ENCODE results near the gene KCNH1.

Gene KCNH1

DNA sequence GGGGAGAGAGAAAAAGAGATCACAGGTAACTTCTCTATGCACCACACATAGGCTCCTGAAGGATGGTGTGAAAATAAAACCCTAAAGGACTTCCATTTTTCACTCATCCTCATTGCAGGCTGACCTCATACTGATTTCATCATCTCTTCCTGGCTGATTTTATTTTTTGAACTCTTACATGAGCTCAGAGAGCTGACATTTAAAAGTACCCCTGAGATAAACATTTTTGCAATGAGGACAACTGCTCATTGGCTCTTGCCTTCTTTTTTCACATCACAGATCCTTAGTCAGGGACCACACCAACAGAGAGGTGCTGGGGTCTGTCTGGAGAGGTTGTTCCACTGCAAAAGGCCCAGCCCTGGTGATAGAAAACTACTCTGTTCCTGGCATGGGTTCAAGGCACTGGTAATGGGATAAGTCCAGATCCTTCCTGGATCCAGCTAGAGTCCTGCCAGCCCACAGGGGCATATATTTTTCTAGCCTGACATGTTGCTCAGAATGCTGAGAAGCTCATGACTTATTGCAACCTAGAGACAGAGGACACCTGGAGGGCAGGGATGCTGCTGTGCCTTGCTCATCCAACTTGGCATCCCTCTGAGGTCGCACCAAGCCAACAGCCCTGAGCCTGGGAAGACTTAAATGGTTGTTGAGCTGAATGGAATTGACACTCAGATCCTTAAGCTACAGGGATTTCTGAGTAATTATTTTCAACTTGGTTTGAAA is 445.3 kb downstream of the KCNH1 start:
- no peak for DNase-seq (ENCODE audit: low read depth)
- no peak overlapping the region for H3K4me3 ChIP-seq (ENCODE audit: low read length)
- TF ChIP-seq CTCF (IDR thresholded peaks at IDR 0.05; ENCODE audit: insufficient read depth, low read depth, low read length, missing control alignments): no peak

DNA sequence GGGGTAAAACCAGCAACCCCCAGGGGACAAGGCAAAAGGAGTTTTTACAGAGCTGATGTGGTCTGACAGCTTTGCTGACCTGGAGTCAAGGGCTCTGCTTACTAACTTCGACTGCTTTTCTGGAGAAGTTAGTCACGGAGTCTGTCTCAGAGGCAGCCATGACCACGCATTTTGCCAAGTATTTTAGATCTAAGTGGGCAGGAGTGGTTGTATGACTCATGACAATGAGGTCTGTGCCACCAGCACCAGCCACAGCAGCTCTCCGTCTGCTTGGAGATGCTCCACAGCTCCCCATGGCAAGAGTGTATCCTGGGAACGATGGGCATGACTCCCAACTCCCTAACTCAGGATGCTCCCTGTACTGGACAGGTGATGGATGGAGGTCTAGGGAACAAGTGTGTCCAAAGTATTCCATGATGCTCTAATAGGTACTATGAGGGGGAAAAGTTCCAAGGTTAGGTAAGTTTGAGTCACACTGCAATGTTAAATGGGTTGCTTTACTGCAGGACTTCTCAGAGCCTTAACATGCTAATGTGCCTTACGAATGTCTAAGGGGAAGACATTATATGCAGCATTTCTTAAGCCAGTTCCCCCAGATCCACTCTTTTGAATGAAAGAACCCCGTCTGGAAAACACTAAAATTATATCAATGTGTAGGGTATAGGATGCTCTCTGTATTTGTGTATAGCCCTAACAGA is 446.2 kb downstream of the KCNH1 start:
- no peak for DNase-seq (ENCODE audit: low read depth)

DNA sequence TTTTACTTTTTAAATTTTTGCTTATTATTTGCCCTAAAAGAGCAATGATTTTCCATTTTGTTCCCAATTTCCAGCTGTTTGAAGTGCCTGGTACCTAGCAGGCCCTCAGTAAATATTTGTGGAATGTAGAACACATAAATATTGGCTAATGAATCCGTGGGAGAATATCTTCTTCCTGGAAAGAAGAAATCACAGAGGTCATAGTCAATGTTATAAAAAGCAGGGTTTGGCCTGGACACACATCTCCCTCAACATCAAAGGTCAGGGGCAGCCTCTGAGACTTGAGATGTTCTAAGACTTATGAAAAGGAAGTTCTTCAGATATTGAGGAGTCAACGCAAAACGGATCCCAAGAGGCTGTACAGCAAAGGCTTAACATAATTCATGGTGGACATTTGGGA is 447.1 kb downstream of the KCNH1 start:
- no peak for TF ChIP-seq CTCF (IDR thresholded peaks at IDR 0.05; ENCODE audit: insufficient read depth, low read depth, low read length, missing control alignments)
- no peak for DNase-seq (ENCODE audit: low read depth)
- no peak overlapping the region for H3K4me3 ChIP-seq (ENCODE audit: low read length)

More for the DNA sequence above, 446.2 kb downstream of the KCNH1 start:
- no peak for TF ChIP-seq CTCF (IDR thresholded peaks at IDR 0.05; ENCODE audit: insufficient read depth, low read depth, low read length, missing control alignments)
- no peak overlapping the region for H3K4me3 ChIP-seq (ENCODE audit: low read length)

- DNase-seq (ENCODE audit: low read depth): no peak
- TF ChIP-seq CTCF (IDR thresholded peaks at IDR 0.05; ENCODE audit: insufficient read depth, low read depth, low read length, missing control alignments): no peak
- H3K4me3 ChIP-seq (ENCODE audit: low read length): no peak overlapping the region
These were observed 448.7 kb downstream of the KCNH1 start for GRCh38 chr1:210685295-210685650.

DNA sequence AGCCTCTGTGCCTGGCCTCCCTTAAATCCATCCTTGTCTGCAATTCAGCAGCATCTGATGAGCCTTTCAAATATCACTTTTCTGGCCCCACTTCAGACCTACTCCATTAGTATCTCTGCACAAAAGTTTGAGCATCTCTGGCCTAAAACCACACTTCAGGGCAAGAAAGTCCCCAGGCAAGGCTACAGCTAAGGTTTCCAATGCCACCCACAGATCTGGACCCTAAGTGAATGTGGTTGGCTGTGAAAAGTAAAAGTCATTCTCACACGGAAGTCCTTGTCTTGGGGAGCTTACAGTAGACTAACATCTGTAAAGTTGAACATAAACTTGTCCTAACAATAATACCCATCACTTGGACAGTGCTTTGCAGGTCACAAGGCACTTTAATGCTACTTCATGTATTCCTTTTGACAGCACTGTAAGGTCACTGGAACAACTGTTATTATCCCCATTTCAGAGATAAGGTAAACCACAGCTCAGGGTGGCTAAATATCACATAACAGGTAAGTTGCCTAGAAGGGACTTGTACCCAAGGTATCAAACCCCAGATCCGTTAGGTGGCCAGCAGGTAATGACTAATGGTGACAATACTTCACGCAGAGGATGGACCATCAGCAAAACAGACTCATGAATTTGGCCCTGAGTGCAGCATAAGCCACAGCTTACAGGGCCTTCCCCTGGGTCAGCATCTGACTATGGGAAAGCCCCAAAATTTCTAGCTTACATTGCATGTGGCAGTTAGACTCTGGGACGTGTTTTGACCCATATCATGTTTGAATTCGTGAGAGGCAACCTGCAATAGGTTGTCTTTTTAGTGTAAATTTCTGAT is 449.3 kb downstream of the KCNH1 start:
- no peak overlapping the region for H3K4me3 ChIP-seq (ENCODE audit: low read length)
- TF ChIP-seq CTCF (IDR thresholded peaks at IDR 0.05; ENCODE audit: insufficient read depth, low read depth, low read length, missing control alignments): no peak
- DNase-seq (ENCODE audit: low read depth): no peak

GRCh38 chr1:210683403-210684047 is 450.4 kb downstream of the KCNH1 start:
- TF ChIP-seq CTCF (IDR thresholded peaks at IDR 0.05; ENCODE audit: insufficient read depth, low read depth, low read length, missing control alignments): no peak
- DNase-seq (ENCODE audit: low read depth): no peak
- H3K4me3 ChIP-seq (ENCODE audit: low read length): no peak overlapping the region

Measured in epithelial cell of esophagus (primary cell).